Upper lobe of left lung (tissue), 6 donors: ENCODE measurements around the gene ARHGEF39. TPM values are rescaled to one million over a fixed set of nuclear protein-coding genes. Genes with fewer than 3 reads are reported as not detected.

Experiments used
- ATAC-seq, 2 donors: fragments of 200-7000 bp; cut with Tn5 transposase; one replicate each; pipeline ENCODE4 v1.9.1; 2022; ENCODE audit warnings: mild to moderate bottlenecking in 2 of 2, moderate library complexity in 2 of 2; ENCODE audit not compliant: low FRiP score in 2 of 2
- DNase-seq, 2 donors: peaks; one replicate each; pipeline ENCODE4 v3.0.0-alpha.2; 2019 to 2020
- H3K27ac ChIP-seq, 4 donors: fragments of 200-600 bp; sonication (generic); one replicate each; pipeline ENCODE4 v1.5.1; 2016 to 2019
- H3K27me3 ChIP-seq, 4 donors: fragments of 200-600 bp; sonication (generic); one replicate each; pipeline ENCODE4 v1.5.1; 2017 to 2019
- H3K36me3 ChIP-seq, 4 donors: fragments of 200-600 bp; sonication (generic); one replicate each; pipeline ENCODE4 v1.5.1; 2016 to 2019
- H3K4me1 ChIP-seq, 4 donors: fragments of 200-600 bp; sonication (generic); one replicate each; pipeline ENCODE4 v1.5.1; 2018 to 2019
- H3K4me3 ChIP-seq, 4 donors: fragments of 200-600 bp; sonication (generic); one replicate each; pipeline ENCODE4 v1.5.1; 2017 to 2019; ENCODE audit warnings: mild to moderate bottlenecking in 2 of 4, moderate library complexity in 1 of 4
- H3K9me3 ChIP-seq, 4 donors: fragments of 200-600 bp; sonication (generic); one replicate each; pipeline ENCODE4 v1.5.1; 2018 to 2019
- EP300 ChIP-seq, 4 donors: sonication (generic); formaldehyde crosslinking; IDR thresholded peaks; one replicate each; pipeline ENCODE4 v1.5.1; 2017; ENCODE audit warnings: antibody characterized with exemption in 4 of 4, control low read depth in 2 of 4
- POLR2A ChIP-seq, 4 donors: fragments of 450-650 bp; IDR thresholded peaks; one replicate each; pipeline ENCODE4 v1.5.1; 2016 to 2017; ENCODE audit warnings: antibody characterized with exemption in 4 of 4, mild to moderate bottlenecking in 2 of 4
- POLR2AphosphoS5 ChIP-seq, 2 donors: sonication (generic); formaldehyde crosslinking; IDR thresholded peaks; one replicate each; pipeline ENCODE4 v1.5.1; 2017; ENCODE audit warnings: antibody characterized with exemption in 2 of 2
- WGBS, 2 donors: methylation state at CpG; one replicate each; pipeline ENCODE4 v1.1.5; 2017 to 2018; 5-methylcytosine and 5-hydroxymethylcytosine counted together
- total RNA-seq, 6 donors: library from RNA; depleted of rRNA in 4 of 6; stranded (reverse); fragments of >200 nt in 4 of 6; gene quantifications; one replicate each; pipeline versions ENCODE4 v1.1.0 to v1.2.1, GENCODE V29; 2016 to 2021
- TF ChIP-seq, protein P1 (sequence below), 6 experiments: fragments of 450-650 bp in 4 of 6; fragments of 200-600 bp in 2 of 6; sonication (generic) in 2 of 6; IDR thresholded peaks; one replicate each; pipeline ENCODE4 v1.5.1; 2016 to 2019; ENCODE audit warnings: antibody characterized with exemption in 6 of 6
- donor health status: DM: no; HTN: no; CAD: no; lungs with moderate emphysema.
- donor health status: DM: no; HTN: yes; CAD: no; lungs with severe emphysema.

The ARHGEF39 gene, protein sequence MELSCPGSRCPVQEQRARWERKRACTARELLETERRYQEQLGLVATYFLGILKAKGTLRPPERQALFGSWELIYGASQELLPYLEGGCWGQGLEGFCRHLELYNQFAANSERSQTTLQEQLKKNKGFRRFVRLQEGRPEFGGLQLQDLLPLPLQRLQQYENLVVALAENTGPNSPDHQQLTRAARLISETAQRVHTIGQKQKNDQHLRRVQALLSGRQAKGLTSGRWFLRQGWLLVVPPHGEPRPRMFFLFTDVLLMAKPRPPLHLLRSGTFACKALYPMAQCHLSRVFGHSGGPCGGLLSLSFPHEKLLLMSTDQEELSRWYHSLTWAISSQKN
- total RNA-seq, result 1 to 10 TPM in 2 of 6 donors, under 1 TPM in 3, not detected in 1; 0.30 to 1.1 (median 0.37) TPM

DNA sequence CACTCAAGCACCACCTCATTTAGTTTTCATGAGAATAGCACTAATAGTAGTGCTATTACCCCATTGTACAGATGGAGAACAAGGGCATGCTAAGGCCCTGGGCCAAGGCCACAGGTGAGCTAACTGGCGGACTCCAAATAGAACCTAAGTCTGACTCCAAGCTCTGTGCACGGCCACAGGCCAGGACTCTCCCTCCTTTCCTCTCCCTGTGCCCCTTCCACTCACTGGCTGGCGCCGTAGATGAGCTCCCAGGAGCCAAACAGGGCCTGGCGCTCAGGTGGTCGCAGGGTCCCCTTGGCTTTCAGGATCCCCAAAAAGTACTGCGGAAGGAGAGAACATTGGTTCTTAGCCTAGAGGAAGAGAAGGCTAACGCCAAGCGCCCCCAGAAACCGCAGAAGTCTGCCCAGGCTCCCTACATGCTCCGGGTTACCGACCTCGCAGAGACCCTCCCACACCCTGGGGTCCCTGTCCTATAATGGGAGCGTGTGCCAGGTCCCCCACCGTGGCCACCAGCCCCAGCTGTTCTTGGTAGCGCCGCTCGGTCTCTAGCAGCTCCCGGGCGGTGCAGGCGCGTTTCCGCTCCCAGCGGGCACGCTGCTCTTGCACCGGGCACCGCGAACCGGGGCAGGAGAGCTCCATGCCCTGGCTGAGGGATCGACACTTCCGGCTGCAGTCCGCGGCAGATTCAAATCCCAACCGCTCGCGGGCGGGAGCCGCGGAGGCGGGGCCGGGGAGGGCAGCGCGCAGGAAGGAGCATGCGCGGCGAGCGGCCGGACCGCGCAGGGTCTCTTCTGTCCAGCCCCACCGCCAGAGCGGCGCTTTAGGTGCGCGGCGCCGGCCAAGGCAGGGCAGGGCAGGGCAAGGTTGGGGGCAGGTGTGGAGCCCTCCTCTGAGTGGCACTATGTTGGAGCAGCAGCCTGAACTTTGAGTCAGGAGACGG is at the start of gene ARHGEF39:
Gene ARHGEF39, minus strand, starts transcription at position 665 of the 940 bp plus-strand sequence. Its CDS starts 26 bp downstream, at position 639.
- H3K27me3 ChIP-seq, result no peaks in the 10 kb centered on the region
- WGBS, 2 donors, result 0 to 12% methylated on average over 9 to 27 of the region's 58 CpGs
- peak within 1 kb of the TSS; percentile 28 to 72 (median 69) for H3K27ac ChIP-seq
- peaks cover 15 to 44% (median 24%) of the 10 kb centered on the region in 4 donors for H3K4me1 ChIP-seq
- ATAC-seq, result peak; percentile 88 to 96
- H3K4me3 ChIP-seq, result peak within 1 kb of the TSS; percentile 36 to 57 (median 51)
- TF ChIP-seq, protein P1, sequence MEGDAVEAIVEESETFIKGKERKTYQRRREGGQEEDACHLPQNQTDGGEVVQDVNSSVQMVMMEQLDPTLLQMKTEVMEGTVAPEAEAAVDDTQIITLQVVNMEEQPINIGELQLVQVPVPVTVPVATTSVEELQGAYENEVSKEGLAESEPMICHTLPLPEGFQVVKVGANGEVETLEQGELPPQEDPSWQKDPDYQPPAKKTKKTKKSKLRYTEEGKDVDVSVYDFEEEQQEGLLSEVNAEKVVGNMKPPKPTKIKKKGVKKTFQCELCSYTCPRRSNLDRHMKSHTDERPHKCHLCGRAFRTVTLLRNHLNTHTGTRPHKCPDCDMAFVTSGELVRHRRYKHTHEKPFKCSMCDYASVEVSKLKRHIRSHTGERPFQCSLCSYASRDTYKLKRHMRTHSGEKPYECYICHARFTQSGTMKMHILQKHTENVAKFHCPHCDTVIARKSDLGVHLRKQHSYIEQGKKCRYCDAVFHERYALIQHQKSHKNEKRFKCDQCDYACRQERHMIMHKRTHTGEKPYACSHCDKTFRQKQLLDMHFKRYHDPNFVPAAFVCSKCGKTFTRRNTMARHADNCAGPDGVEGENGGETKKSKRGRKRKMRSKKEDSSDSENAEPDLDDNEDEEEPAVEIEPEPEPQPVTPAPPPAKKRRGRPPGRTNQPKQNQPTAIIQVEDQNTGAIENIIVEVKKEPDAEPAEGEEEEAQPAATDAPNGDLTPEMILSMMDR (IDR thresholded peaks at IDR 0.05), result peak in 1 of 6 experiments; percentile 39
- TF ChIP-seq EP300 (IDR thresholded peaks at IDR 0.05) (no peak), POLR2AphosphoS5 (IDR thresholded peaks at IDR 0.05) (peak in 1 of 2 donors; percentile 44), POLR2A (IDR thresholded peaks at IDR 0.05) (peak in 1 of 4 donors; percentile 60)
- peaks cover 0 to 26% (median 12%) of the 10 kb centered on the region in 4 donors for H3K36me3 ChIP-seq
- H3K9me3 ChIP-seq, result no peaks in the 10 kb centered on the region
- peak; percentile 88 to 96 for DNase-seq

- H3K4me1 ChIP-seq, result no peaks in the 10 kb centered on the region
- H3K36me3 ChIP-seq, result peaks cover 88 to 98% (median 96%) of the 10 kb centered on the region in 4 donors
- H3K27ac ChIP-seq, result no peak overlapping the region
- WGBS, 2 donors, result 92 to 97% methylated on average over 5 to 6 of the region's 6 CpGs
- no peaks in the 10 kb centered on the region for H3K9me3 ChIP-seq
- no peak for DNase-seq
- ATAC-seq, result no peak
- no peaks in the 10 kb centered on the region for H3K27me3 ChIP-seq
- TF ChIP-seq POLR2AphosphoS5 (IDR thresholded peaks at IDR 0.05), result no peak
- TF ChIP-seq EP300 (IDR thresholded peaks at IDR 0.05), result no peak
- no peak for TF ChIP-seq POLR2A (IDR thresholded peaks at IDR 0.05)
- TF ChIP-seq, protein P1 (IDR thresholded peaks at IDR 0.05), result no peak
- no peak overlapping the region for H3K4me3 ChIP-seq
These were observed 49.1 kb upstream of the ARHGEF39 start for GRCh38 chr9:35714123-35714522.

- Histone ChIP-seq H3K9me3 (no peaks in the 10 kb centered on the region), H3K36me3 (peaks cover 85 to 98% (median 96%) of the 10 kb centered on the region in 4 donors), H3K27me3 (no peaks in the 10 kb centered on the region), H3K4me1 (no peaks in the 10 kb centered on the region), H3K27ac (no peak overlapping the region), H3K4me3 (no peak overlapping the region)
- DNase-seq (no peak), ATAC-seq (no peak)
- WGBS, 2 donors, result 89 to 93% methylated on average over 3 of the region's 3 CpGs
- TF ChIP-seq POLR2AphosphoS5 (IDR thresholded peaks at IDR 0.05) (no peak), POLR2A (IDR thresholded peaks at IDR 0.05) (no peak), EP300 (IDR thresholded peaks at IDR 0.05) (no peak)
- TF ChIP-seq, protein P1 (IDR thresholded peaks at IDR 0.05), result no peak
These were observed 48.6 kb upstream of the ARHGEF39 start for GRCh38 chr9:35713578-35713977.

GRCh38 chr9:35712762-35713400 is 47.9 kb upstream of the ARHGEF39 start:
- no peaks in the 10 kb centered on the region for H3K4me1 ChIP-seq
- 89 to 94% methylated on average over 10 to 11 of the region's 11 CpGs for WGBS, 2 donors
- DNase-seq, result peak in 1 of 2 donors; percentile 50
- H3K27me3 ChIP-seq, result no peaks in the 10 kb centered on the region
- no peaks in the 10 kb centered on the region for H3K9me3 ChIP-seq
- TF ChIP-seq POLR2AphosphoS5 (IDR thresholded peaks at IDR 0.05), result no peak
- H3K36me3 ChIP-seq, result peaks cover 82 to 98% (median 96%) of the 10 kb centered on the region in 4 donors
- ATAC-seq, result no peak
- no peak overlapping the region for H3K27ac ChIP-seq
- H3K4me3 ChIP-seq, result no peak overlapping the region
